A673 (cell line): ENCODE data around the gene ZGRF1.

Experiments
- CTCF ChIP-seq: fragments of 300-800, 200-600 bp; sonication (generic); conservative IDR thresholded peaks from 2 replicates; pipeline ENCODE4 v1.5.1; 2017; ENCODE audit warnings: low read depth, mild to moderate bottlenecking, antibody characterized with exemption, low read length, moderate library complexity, mixed read lengths
- EZH2 ChIP-seq: fragments of 200-600 bp; sonication (generic); IDR thresholded peaks from 2 replicates; pipeline ENCODE4 v1.6.1; 2017; ENCODE audit warnings: borderline replicate concordance, low read depth, mild to moderate bottlenecking, mixed read lengths, antibody characterized with exemption, low read length; ENCODE audit not compliant: poor library complexity, severe bottlenecking

GRCh38 chr4:112517067-112517634 lies 119.6 kb downstream of the ZGRF1 start:
- no peak for TF ChIP-seq CTCF
- peak; percentile 15 for TF ChIP-seq EZH2
